GM12878 (cell line): ENCODE results near the gene TSGA10. TPM values are rescaled to one million over a fixed set of nuclear protein-coding genes. Genes with fewer than 3 reads are reported as not detected.

ENCODE experiments used
- EED ChIP-seq: sonication (generic); IDR thresholded peaks from 2 replicates; pipeline ENCODE4 v1.6.1; 2016; ENCODE audit warnings: antibody characterized with exemption, low read depth
- GATAD2B ChIP-seq: fragments of 450-650 bp; conservative IDR thresholded peaks from 2 replicates; pipeline ENCODE4 v1.6.1; 2017; ENCODE audit warnings: low read depth, mild to moderate bottlenecking, moderate library complexity
- IKZF2 ChIP-seq, 2 experiments: fragments of 450-650 bp; IDR thresholded peaks; 2 replicates each; pipeline ENCODE4 v1.6.1; 2017; ENCODE audit warnings: mild to moderate bottlenecking in 2 of 2, moderate library complexity in 2 of 2
- IRF4 ChIP-seq: IDR thresholded peaks from 2 replicates; pipeline ENCODE4 v1.6.1; 2011; ENCODE audit warnings: low read depth, low read length
- MTA3 ChIP-seq: IDR thresholded peaks from 2 replicates; pipeline ENCODE4 v1.6.1; 2012; ENCODE audit warnings: low read length, inconsistent platforms, borderline replicate concordance
- MYB ChIP-seq: fragments of 150-350 bp; IDR thresholded peaks from 2 replicates; pipeline ENCODE4 v1.6.1; 2014; ENCODE audit warnings: mild to moderate bottlenecking, low read depth, low read length, borderline replicate concordance
- NRF1 ChIP-seq: conservative IDR thresholded peaks from 2 replicates; pipeline ENCODE4 v1.6.1; 2011; ENCODE audit warnings: mild to moderate bottlenecking, low read depth, low read length, improper control_type of control experiment
- POU2F2 ChIP-seq: IDR thresholded peaks from 3 replicates; pipeline ENCODE4 v1.6.1; 2011; ENCODE audit warnings: low read depth, mild to moderate bottlenecking, low read length, borderline replicate concordance
- RB1 ChIP-seq: fragments of 450-650 bp; formaldehyde crosslinking; IDR thresholded peaks from 2 replicates; pipeline ENCODE4 v1.6.1; 2017; ENCODE audit warnings: mild to moderate bottlenecking, borderline replicate concordance
- TAF1 ChIP-seq: IDR thresholded peaks from 2 replicates; pipeline ENCODE4 v1.6.1; 2011; ENCODE audit warnings: mild to moderate bottlenecking, low read depth, low read length, borderline replicate concordance
- TCF3 ChIP-seq: IDR thresholded peaks from 2 replicates; pipeline ENCODE4 v1.6.1; 2012; ENCODE audit warnings: low read depth, mild to moderate bottlenecking, low read length, borderline replicate concordance; ENCODE audit not compliant: insufficient read depth
- ZNF217 ChIP-seq: fragments of 450-650 bp; IDR thresholded peaks from 2 replicates; pipeline ENCODE4 v1.6.1; 2017; ENCODE audit warnings: antibody characterized with exemption, mild to moderate bottlenecking
- ZNF274 ChIP-seq: IDR thresholded peaks from one replicate; pipeline ENCODE4 v1.8.0; 2011; ENCODE audit not compliant: insufficient read length, insufficient read depth
- ZSCAN29 ChIP-seq: fragments of 450-650 bp; IDR thresholded peaks from 2 replicates; pipeline ENCODE4 v1.6.1; 2017; ENCODE audit warnings: mild to moderate bottlenecking, moderate library complexity
- polyA plus RNA-seq, 11 experiments: library from polyadenylated mRNA; depleted of rRNA in 4 of 11; unstranded in 6 of 11; stranded (reverse) in 5 of 11; fragments of >200 nt; fragmentation: Nextera tagmentation in 4 of 11; fragmentation: Illumina TruSeq in 1 of 11; extraction: Ambion mirVana in 4 of 11; extraction: Trizol in 1 of 11; gene quantifications; 1 replicate in 1 of 11; 2 replicates in 10 of 11; pipeline versions ENCODE4 v1.2.1 to v1.2.3, GENCODE V29; 2011 to 2016; ENCODE audit warnings: inconsistent platforms in 2 of 11, missing spikeins in 2 of 11, low read depth in 1 of 11
- total RNA-seq, 4 experiments: library from RNA; depleted of rRNA in 3 of 4; stranded (reverse); fragments of >200 nt in 3 of 4; fragmentation: Illumina TruSeq in 1 of 4; extraction: Trizol in 1 of 4; gene quantifications; 2 replicates each; pipeline versions ENCODE4 v1.2.1 to v1.2.3, GENCODE V29; 2013 to 2021
- TF ChIP-seq, protein P1 (sequence below): fragments of 450-650 bp; formaldehyde crosslinking; IDR thresholded peaks from 2 replicates; pipeline ENCODE4 v1.5.0; 2022; ENCODE audit warnings: mild to moderate bottlenecking, missing genetic modification characterization
- TF ChIP-seq, protein P2 (sequence below): fragments of 150-350 bp; IDR thresholded peaks from 2 replicates; pipeline ENCODE4 v1.6.1; 2014; ENCODE audit warnings: mild to moderate bottlenecking, low read depth, low read length

Gene TSGA10
- total and polyA plus RNA-seq, 10 of the 15 experiments (the other 5 are each of a cell fraction or from before 2014, with no cell fraction given): 5.3 to 13.5 (median 8.6) TPM

DNA sequence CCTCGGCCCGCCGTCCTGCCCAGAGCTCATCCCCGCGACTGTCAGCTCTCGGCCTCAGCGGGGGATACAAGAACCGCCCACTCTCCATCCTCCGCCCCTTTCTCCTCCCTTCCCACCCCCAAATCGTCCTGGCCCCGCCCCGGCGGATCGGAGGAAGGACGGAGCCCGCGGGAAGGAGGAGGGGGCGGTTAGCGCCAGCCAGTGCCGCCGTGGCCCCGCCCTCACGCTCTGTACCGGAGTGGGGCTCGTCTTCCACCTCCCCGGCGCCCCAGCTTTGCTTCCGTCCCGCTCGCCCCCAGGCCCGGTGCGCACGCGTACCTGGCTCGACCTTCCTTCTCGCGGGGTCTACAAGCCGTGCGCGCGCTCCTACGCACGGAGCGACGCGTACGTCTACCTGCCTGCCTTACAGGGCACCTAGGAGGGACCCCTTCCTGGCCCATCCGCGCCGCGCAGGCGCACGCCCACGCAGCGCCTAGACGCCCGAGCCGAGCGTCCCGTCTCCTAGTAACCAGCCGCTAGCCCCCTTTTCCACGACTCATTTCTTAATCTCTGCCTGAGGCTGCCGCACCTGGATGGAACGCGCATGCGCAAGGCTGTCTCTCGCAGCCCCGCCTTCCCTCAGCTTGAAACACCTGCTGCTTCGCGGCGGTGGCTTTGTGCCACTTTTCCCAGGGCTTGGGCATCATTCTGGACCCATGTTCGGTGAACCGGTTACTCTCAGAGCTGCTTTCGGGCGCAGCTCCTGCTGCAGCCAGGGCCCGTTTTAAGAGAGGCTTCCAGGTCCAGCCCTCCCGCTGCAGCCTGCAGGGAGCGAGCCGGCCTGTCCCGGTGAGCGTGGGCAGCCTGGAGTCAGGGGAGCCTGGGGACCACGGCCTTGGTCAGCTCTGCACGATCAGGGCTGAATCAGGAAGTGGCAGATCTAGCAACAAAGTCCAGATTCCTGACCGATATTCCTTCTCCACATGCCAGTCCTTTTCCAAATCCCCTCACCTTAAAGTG, 13.3 kb downstream of the TSGA10 start, which contains the start of gene C2orf15 (continued):
- TF ChIP-seq TCF3 (peak; percentile 53; the same call in 1 of the 2 replicates), RB1 (no peak; the same call in 1 of the 2 replicates), NRF1 (peak; percentile 44), ZSCAN29 (no peak), MTA3 (no peak), TAF1 (peak; percentile 75; the same call in 1 of the 2 replicates), GATAD2B (peak; percentile 53; the same call in 1 of the 2 replicates), MYB (no peak), ZNF217 (0 out of 2 replicates have a peak, but pooled peaks have one; percentile 25), EED (peak; percentile 22; the same call in 1 of the 2 replicates), ZNF274 (no peak), IRF4 (no peak), IKZF2 (IDR thresholded peaks at IDR 0.05) (peak in 1 of 2 experiments; percentile 38; a peak in 3 of 4 replicates), POU2F2 (no peak)
- TF ChIP-seq, protein P1, sequence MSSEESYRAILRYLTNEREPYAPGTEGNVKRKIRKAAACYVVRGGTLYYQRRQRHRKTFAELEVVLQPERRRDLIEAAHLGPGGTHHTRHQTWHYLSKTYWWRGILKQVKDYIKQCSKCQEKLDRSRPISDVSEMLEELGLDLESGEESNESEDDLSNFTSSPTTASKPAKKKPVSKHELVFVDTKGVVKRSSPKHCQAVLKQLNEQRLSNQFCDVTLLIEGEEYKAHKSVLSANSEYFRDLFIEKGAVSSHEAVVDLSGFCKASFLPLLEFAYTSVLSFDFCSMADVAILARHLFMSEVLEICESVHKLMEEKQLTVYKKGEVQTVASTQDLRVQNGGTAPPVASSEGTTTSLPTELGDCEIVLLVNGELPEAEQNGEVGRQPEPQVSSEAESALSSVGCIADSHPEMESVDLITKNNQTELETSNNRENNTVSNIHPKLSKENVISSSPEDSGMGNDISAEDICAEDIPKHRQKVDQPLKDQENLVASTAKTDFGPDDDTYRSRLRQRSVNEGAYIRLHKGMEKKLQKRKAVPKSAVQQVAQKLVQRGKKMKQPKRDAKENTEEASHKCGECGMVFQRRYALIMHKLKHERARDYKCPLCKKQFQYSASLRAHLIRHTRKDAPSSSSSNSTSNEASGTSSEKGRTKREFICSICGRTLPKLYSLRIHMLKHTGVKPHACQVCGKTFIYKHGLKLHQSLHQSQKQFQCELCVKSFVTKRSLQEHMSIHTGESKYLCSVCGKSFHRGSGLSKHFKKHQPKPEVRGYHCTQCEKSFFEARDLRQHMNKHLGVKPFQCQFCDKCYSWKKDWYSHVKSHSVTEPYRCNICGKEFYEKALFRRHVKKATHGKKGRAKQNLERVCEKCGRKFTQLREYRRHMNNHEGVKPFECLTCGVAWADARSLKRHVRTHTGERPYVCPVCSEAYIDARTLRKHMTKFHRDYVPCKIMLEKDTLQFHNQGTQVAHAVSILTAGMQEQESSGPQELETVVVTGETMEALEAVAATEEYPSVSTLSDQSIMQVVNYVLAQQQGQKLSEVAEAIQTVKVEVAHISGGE: no peak
- TF ChIP-seq, protein P2, sequence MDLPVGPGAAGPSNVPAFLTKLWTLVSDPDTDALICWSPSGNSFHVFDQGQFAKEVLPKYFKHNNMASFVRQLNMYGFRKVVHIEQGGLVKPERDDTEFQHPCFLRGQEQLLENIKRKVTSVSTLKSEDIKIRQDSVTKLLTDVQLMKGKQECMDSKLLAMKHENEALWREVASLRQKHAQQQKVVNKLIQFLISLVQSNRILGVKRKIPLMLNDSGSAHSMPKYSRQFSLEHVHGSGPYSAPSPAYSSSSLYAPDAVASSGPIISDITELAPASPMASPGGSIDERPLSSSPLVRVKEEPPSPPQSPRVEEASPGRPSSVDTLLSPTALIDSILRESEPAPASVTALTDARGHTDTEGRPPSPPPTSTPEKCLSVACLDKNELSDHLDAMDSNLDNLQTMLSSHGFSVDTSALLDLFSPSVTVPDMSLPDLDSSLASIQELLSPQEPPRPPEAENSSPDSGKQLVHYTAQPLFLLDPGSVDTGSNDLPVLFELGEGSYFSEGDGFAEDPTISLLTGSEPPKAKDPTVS: no peak
